Ishikawa (cell line): ENCODE data around the gene TST.

Experiments
- CEBPB ChIP-seq: IDR thresholded peaks from 2 replicates; pipeline ENCODE4 v1.6.1; 2012
- CREB1 ChIP-seq: IDR thresholded peaks from 2 replicates; pipeline ENCODE4 v1.6.1; 2012; ENCODE audit warnings: low read depth
- EGR1 ChIP-seq: IDR thresholded peaks from 2 replicates; pipeline ENCODE4 v1.6.1; 2012
- EP300 ChIP-seq: IDR thresholded peaks from 2 replicates; pipeline ENCODE4 v1.6.1; 2012; ENCODE audit warnings: borderline replicate concordance
- MAX ChIP-seq: IDR thresholded peaks from 2 replicates; pipeline ENCODE4 v1.6.1; 2012
- NFIC ChIP-seq: IDR thresholded peaks from 2 replicates; pipeline ENCODE4 v1.6.1; 2012
- RAD21 ChIP-seq: IDR thresholded peaks from 2 replicates; pipeline ENCODE4 v1.6.1; 2012; ENCODE audit warnings: low read depth
- REST ChIP-seq: IDR thresholded peaks from 2 replicates; pipeline ENCODE4 v1.6.1; 2012; ENCODE audit warnings: low read depth, mild to moderate bottlenecking
- TAF1 ChIP-seq: IDR thresholded peaks from 2 replicates; pipeline ENCODE4 v1.6.1; 2012; ENCODE audit warnings: low read depth, mild to moderate bottlenecking
- TCF12 ChIP-seq: IDR thresholded peaks from 2 replicates; pipeline ENCODE4 v1.6.1; 2012; ENCODE audit warnings: low read depth
- TEAD4 ChIP-seq: IDR thresholded peaks from 2 replicates; pipeline ENCODE4 v1.6.1; 2012
- USF1 ChIP-seq: IDR thresholded peaks from 2 replicates; pipeline ENCODE4 v1.6.1; 2012
- YY1 ChIP-seq: IDR thresholded peaks from 2 replicates; pipeline ENCODE4 v1.6.1; 2012; ENCODE audit warnings: low read depth
- ZBTB7A ChIP-seq: IDR thresholded peaks from 2 replicates; pipeline ENCODE4 v1.6.1; 2012; ENCODE audit warnings: low read depth

GRCh38 chr22:37019309-37020191, at the start of gene TST, which contains the start of gene MPST:
- TF ChIP-seq YY1 (peak; percentile 56; the same call in 1 of the 2 replicates), RAD21 (no peak), MAX (peak; percentile 5; the same call in 1 of the 2 replicates), TEAD4 (no peak), NFIC (no peak; the same call in 1 of the 2 replicates), EP300 (no peak), REST (no peak), TAF1 (peak; percentile 81; the same call in 1 of the 2 replicates), CEBPB (no peak), USF1 (no peak), CREB1 (no peak), TCF12 (peak; percentile 25; the same call in 1 of the 2 replicates), EGR1 (no peak), ZBTB7A (peak; percentile 99)
